Mucosa of stomach (tissue), 1 donor: ENCODE results near the gene ZBTB48.

Experiments
- H3K27me3 ChIP-seq: one replicate; pipeline ENCODE4 v1.7.0; 2013; ENCODE audit warnings: mild to moderate bottlenecking, low read length; ENCODE audit not compliant: control insufficient read depth, insufficient read depth
- H3K36me3 ChIP-seq: one replicate; pipeline ENCODE4 v1.7.0; 2013; ENCODE audit warnings: low read length; ENCODE audit not compliant: control insufficient read depth, insufficient read depth
- H3K4me1 ChIP-seq: one replicate; pipeline ENCODE4 v1.7.0; 2013; ENCODE audit warnings: mild to moderate bottlenecking, low read length; ENCODE audit not compliant: control insufficient read depth, insufficient read depth
- H3K4me3 ChIP-seq: one replicate; pipeline ENCODE4 v1.7.0; 2013; ENCODE audit warnings: low read length
- H3K9ac ChIP-seq: one replicate; pipeline ENCODE4 v1.7.0; 2013; ENCODE audit warnings: mild to moderate bottlenecking, low read length, moderate library complexity
- H3K9me3 ChIP-seq: one replicate; pipeline ENCODE4 v1.7.0; 2013; ENCODE audit warnings: mild to moderate bottlenecking, low read length, moderate library complexity; ENCODE audit not compliant: control insufficient read depth
- donor health status: Pancreatic carcinoma.

Gene ZBTB48

DNA sequence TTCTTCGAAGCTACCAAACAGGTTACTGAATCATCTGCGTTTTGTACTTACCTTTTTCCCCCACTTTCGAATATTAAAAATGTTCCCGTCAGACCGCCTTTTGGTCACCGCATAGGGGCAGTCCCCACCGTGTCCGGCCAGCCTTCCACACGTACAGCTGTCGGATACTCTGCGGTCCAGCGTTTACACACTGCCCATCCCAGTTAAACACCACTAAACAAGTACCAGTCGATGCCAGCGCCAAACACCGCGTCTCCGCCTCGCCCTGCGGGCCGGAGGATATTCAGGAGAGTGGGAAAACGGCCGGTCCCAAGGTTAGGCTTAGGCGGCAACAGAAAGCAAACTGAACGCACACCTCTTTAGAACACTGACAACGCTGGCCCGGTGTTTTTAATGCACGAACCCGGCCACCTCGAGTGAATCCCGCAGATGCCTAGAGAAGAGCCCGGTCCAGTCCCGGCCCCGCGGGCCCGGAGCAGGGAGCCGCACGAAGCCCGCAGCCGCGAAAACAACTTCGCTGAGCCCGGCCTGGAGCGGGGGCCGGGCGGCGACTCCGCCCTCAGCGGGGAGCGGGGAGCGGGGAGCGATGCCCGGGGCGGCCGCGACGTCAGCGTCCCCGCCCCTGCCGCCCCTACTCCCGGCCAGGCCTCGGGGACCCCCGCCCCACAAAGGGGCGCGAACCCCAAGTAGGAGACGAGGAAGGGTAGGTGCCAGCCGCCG is 33.0 kb downstream of the ZBTB48 start:
- Histone ChIP-seq H3K9me3 (no peaks in the 10 kb centered on the region), H3K4me3 (peak overlapping the region; percentile 52), H3K36me3 (no peaks in the 10 kb centered on the region), H3K4me1 (no peaks in the 10 kb centered on the region), H3K9ac (peak overlapping the region; percentile 71), H3K27me3 (no peaks in the 10 kb centered on the region)

DNA sequence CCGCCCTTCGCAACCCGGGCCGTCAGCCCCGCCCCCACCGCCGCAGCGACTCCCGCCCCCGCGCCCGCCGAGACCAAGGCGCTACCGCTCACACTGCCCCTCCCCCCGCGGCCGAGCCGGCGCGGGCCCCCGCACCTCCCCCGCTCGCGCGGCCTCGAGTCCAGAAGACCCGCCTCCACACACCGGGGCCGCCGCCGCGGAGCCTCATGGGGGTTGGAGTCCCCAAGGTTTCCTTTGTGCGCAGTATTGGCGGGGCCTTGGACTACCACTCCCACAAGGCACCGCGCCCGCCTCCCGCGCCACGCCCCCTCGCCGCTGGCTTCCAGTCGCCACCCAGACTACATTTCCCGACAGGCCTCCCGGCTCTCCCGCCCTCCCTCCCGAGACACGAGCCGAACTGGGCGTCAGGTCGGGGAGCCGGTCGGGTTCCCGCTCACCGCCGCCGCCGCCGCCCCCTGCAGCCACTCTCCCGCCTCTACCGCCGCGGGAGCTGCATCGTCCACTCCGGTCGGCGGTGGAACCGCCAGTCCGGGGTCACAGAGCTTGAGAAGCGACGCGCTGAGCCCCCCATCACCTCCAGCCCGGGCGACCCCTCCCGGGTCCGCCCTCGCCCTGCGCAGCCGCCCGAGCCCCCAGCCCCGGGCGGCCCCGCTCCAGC is 33.7 kb downstream of the ZBTB48 start, which contains the start of gene PHF13:
TSS of gene PHF13 (plus strand) at position 371 of the 658 bp plus-strand sequence. CDS start 336 bp downstream, outside the sequence.
- no peaks in the 10 kb centered on the region for H3K27me3 ChIP-seq
- H3K4me1 ChIP-seq, result no peaks in the 10 kb centered on the region
- H3K9ac ChIP-seq, result peak within 1 kb of the TSS; percentile 71
- no peaks in the 10 kb centered on the region for H3K9me3 ChIP-seq
- peak within 1 kb of the TSS; percentile 52 for H3K4me3 ChIP-seq
- H3K36me3 ChIP-seq, result no peaks in the 10 kb centered on the region

DNA sequence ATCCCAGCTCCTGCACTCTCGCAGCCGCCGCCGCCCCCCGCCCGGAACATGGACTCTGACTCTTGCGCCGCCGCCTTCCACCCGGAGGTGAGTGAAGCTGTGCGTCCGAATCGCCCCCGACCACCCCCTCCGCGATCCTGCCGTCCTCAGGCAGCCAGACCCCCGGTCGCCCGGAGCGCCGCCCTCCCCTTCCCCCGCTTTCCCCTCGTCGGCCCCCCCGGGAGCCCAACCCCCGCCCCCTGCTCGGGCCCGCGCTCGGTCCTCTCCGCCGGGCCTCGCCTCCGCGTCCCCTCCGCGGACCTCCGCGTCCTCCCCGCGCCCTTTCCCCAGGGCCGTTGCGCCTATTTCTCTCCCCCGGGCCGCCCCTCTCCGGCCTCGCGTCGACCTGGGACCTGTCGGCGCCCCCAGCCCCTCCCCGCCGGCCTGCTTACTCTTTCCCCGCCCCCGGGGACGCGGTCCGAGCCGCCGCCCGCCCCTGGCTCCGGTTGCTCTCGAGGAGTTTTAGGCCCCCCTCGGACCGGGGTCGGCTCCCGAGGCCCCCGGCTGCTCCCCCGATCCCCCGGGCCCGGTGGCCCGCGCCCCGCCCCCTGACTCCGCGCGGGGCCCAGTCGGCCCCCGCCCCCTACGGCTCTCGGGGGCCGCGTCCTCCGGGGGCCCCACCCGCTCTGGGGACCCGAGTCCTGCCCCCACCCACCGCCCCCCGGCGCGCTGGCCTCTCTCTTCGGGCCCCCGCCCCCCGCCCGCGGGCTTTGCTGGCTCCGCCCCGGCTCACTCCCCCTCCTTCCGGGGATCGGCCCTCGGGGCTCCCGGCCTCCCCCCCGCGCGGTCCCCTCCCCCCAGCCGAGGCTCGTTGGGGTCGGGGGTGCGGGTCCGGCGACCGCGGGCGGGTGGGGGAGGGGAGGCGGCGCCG is 34.5 kb downstream of the ZBTB48 start:
- Histone ChIP-seq H3K9ac (peak overlapping the region; percentile 68), H3K27me3 (no peaks in the 10 kb centered on the region), H3K4me3 (no peak overlapping the region), H3K36me3 (no peaks in the 10 kb centered on the region), H3K9me3 (no peaks in the 10 kb centered on the region), H3K4me1 (no peaks in the 10 kb centered on the region)

DNA sequence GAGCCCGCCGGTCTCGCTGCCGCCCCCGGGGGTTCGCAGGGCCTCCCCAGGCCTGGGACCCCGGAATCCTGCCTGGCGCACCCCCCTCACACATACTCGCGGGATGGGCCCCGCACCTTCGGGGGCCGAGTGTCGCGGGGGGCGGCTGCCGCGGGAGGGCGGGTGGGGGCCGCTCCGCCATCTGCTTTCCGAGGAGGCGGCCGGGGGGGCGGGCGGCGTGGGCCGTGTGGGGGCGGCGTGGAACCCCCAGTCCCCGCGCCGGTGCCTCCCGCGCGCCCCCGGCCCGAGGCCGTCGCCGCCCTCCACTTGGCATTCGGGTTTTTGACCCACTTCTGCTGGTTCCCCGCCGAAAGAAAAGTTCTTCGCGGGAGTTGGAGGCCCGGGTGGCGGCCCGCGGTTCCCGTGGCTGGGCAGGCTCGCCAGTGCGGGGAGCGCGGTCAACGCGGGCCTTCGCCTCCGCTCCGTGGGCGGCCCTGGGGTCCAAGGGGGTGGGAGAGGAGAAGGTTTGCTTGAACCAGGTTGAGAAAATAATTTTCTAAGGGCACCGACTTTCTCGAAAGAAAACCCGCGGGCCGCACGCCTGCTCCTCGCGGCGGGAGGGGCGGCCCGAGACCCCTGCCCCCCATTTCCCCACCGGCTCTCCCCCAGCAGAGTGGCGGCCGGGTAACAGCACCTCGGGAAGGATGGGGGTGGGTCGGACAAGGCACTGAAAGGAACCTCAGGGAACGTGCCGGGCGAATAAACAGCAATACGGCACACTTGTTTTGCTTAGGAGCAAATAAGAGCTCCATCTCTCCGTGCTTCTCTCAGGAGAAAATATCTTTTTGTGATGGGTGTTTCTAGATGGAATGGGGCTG is 35.4 kb downstream of the ZBTB48 start:
- Histone ChIP-seq H3K4me1 (no peaks in the 10 kb centered on the region), H3K9me3 (no peaks in the 10 kb centered on the region), H3K27me3 (no peaks in the 10 kb centered on the region), H3K9ac (peak overlapping the region; percentile 68), H3K4me3 (no peak overlapping the region), H3K36me3 (no peaks in the 10 kb centered on the region)

DNA sequence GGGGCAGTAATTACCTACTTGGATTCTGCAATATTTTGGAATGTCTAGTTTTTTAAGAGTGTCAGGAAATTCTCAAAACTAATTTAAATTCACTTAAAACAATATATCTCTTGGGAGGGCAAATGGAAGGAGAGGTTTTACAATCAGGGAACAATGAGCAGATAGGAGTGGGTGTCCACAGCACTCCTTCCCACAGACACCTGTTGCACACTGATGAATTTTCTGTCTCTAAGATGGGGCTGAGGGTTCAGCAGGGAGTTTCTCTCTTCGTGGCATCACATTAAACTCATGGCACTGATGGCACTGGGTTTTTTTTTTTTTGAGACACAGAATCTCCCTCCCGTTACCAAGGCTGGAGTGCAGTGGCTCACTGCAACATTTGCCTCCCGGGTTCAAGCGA is 39.3 kb downstream of the ZBTB48 start:
- Histone ChIP-seq H3K36me3 (no peaks in the 10 kb centered on the region), H3K4me3 (no peak overlapping the region), H3K27me3 (no peaks in the 10 kb centered on the region), H3K9ac (no peak overlapping the region), H3K4me1 (no peaks in the 10 kb centered on the region), H3K9me3 (no peaks in the 10 kb centered on the region)

DNA sequence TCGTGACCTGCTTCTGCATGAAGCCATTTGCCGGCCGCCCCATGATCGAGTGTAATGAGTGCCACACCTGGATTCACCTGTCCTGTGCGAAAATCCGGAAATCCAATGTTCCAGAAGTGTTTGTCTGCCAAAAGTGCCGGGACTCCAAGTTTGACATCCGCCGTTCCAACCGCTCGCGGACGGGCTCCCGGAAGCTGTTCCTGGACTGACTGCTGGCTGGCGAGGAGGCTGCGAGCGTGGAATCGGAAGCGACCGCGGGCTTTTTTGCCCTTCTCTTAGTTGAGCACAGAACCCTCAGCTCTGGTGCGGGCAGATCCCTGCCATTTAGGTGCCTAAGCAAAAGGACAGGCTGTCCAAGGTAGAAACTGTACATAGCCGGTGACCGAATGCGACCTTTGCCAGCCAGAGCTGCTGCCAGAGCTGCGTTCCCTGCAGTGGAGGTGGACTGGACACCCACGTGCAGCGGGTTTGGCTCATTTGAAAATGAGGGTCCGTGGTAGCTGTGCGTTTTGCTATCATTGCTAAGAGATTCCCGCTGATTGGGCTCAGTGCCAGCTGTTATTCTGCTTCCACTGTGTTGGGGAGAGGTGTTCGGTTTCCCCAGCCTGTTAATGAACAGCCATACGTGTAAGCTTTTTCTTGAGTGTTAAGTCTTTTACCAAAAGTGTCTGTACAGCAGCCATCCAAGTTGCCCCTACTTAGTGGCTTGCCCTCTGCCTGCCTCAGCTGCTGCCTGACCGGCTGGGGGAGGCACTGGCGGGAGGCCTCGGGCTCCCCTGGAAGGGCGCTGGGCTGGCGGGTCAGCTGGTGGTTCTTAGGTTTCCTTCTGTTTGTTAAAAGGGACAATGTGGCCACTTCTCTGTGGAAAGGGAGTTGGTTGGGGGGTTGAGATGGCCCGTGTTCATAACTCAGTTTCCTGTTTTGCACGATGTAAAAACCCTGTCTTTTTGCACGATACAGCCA is 41.9 kb downstream of the ZBTB48 start:
- Histone ChIP-seq H3K36me3 (no peaks in the 10 kb centered on the region), H3K4me3 (no peak overlapping the region), H3K9me3 (no peaks in the 10 kb centered on the region)

DNA sequence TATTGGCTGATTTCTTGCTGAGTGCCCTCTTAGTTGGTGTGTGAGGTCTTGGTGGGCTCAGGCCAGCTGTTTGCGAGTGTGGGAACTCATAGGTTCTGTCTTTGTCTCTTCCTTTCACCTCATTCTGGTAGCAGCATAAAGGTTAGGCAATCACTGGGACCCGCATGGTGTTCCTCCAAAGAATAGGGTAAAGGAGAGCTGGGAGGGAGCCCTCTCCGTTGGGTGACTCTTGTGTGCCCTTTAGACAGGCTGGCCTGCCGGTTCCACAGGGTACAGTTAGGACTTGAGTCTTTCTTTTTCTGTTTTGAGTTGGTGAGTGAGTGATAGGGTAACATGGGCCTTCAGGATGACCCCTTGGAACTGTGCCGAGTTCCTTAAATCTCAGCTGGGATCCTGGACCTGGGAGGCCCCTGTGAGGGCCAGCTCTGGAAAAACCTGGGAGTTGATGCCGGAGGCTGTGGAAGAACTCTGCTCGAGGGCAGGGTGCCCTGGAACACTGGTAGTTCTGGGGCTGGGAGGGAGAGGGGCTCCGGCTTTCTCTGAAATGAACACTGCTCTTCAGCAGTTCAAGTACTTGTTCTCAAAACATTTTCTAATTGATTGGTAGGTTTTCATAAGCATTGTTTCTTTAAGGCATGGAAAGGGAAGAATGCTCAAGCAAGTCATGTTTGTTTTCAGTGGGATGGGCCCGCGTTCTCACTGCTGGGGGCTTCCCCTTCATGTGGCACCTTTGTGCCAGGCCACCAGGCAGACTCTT is 42.8 kb downstream of the ZBTB48 start:
- no peaks in the 10 kb centered on the region for H3K27me3 ChIP-seq
- no peaks in the 10 kb centered on the region for H3K9me3 ChIP-seq
- no peak overlapping the region for H3K9ac ChIP-seq
- H3K36me3 ChIP-seq, result no peaks in the 10 kb centered on the region
- peaks cover 14% of the 10 kb centered on the region for H3K4me1 ChIP-seq
- H3K4me3 ChIP-seq, result no peak overlapping the region

More for the DNA sequence above, 41.9 kb downstream of the ZBTB48 start:
- H3K4me1 ChIP-seq, result peaks cover 14% of the 10 kb centered on the region
- H3K9ac ChIP-seq, result no peak overlapping the region
- no peaks in the 10 kb centered on the region for H3K27me3 ChIP-seq

DNA sequence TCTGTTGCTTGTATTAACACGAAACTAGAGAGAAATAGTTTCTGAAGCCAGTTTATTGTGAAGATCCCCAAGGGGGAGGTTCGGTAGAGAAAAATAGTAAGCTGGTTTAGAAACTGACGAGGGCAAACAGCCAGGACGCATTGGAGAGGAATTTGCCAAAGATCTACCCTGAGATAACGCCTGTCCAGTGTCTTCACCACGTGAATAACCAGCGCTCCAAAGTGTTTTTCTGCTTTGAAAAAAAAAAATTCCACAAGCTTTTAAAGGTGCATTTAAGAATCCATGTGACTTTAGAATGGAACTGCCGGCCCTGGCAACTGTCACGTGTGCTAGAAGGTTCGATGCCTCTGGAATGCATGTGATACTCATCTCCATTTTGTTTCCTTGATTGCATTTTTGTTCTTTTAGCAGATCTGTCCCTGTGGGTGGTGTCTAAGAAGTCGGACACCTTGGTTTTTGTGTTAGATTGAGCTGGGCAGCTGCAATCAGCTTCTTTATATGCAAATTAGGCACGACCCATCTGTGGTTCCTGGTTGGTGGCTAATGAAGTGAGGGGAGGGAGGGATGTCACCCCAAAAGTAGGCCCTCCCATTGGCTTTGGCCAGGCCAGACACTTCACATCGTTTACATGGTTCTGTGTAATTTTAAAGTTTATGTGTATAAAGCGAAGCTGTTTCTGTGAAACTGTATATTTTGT is 43.6 kb downstream of the ZBTB48 start:
- Histone ChIP-seq H3K9me3 (no peaks in the 10 kb centered on the region), H3K9ac (no peak overlapping the region), H3K4me3 (no peak overlapping the region), H3K27me3 (no peaks in the 10 kb centered on the region), H3K36me3 (peaks cover 8% of the 10 kb centered on the region), H3K4me1 (peaks cover 14% of the 10 kb centered on the region)

DNA sequence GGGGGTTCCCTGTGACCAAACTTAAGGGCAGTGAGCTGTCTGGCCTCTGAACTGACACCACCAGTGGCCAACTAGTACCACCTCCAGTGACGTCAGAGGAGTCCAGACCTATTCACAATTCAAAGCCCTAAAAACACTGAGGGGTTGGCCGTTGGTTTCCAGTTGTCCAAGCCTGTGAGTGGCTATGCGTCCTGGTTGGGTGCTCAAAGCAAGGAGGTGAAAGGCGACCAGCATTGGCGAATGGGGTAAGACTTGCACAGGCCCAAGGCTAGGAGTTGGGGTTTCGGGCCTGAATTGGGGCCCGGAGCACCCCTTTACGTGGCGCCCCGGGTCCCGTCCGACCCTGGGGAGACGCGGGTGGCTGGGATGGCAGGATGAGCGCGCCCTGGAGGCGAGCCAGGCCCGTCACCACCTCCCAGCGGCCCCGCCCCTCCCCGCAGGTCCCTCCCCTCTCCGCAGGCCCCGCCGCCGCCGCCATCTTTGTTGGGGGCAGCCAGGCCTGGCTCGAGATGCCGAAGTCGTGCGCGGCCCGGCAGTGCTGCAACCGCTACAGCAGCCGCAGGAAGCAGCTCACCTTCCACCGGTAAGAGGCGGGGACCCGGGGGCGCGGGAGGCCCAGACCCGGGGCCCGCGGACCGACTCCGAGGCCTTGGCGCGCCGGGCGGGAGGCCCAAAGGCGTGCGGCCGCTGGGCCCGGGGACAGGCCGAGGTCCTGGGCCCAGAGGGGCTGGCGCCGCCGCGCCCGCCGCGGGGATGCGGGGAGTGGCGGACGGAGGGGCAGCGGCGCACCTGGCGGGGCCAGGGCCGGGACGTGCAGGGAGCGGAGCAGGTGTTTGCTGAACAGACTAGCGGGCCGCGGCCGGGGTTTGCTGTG is 45.2 kb downstream of the ZBTB48 start, which contains the start of gene THAP3:
TSS of gene THAP3 (plus strand) at position 159 of the 874 bp plus-strand sequence. CDS start at position 510, 351 bp downstream.
- Histone ChIP-seq H3K9me3 (no peaks in the 10 kb centered on the region), H3K9ac (peak within 1 kb of the TSS; percentile 62), H3K4me3 (peak within 1 kb of the TSS; percentile 60), H3K4me1 (peaks cover 14% of the 10 kb centered on the region), H3K27me3 (no peaks in the 10 kb centered on the region), H3K36me3 (peaks cover 9% of the 10 kb centered on the region)
